Measurements from ENCODE around the gene NRCAM.
"Not testable (repeated sequence)": the region's sequence is repeated elsewhere in the genome, so short reads cannot be mapped to it uniquely, and the experiment has no call there.

The NRCAM gene

DNA sequence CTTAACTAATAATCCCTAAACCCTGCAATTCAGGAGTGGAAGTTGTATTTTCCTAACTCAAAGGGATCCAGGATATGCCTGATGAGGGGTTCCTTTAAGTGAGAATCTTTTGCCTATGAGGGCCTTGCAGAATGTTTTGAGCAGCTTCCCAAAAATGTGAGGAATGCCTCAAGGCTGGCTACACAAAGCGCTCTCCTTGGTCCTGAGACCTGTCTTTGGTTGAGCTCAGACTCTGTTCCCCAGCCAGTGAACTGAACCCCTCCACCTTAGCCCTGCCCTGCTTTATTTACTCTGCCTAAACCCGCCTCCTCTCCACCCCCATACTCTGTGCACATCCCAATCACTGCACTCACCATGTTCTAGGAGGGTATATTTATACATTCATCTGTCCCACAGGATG, 108.6 kb downstream of the NRCAM start:
- TF ChIP-seq, protein P1, sequence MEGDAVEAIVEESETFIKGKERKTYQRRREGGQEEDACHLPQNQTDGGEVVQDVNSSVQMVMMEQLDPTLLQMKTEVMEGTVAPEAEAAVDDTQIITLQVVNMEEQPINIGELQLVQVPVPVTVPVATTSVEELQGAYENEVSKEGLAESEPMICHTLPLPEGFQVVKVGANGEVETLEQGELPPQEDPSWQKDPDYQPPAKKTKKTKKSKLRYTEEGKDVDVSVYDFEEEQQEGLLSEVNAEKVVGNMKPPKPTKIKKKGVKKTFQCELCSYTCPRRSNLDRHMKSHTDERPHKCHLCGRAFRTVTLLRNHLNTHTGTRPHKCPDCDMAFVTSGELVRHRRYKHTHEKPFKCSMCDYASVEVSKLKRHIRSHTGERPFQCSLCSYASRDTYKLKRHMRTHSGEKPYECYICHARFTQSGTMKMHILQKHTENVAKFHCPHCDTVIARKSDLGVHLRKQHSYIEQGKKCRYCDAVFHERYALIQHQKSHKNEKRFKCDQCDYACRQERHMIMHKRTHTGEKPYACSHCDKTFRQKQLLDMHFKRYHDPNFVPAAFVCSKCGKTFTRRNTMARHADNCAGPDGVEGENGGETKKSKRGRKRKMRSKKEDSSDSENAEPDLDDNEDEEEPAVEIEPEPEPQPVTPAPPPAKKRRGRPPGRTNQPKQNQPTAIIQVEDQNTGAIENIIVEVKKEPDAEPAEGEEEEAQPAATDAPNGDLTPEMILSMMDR (conservative IDR thresholded peaks at IDR 0.05; ENCODE audit: low read depth, low read length): no peak
- no peak for DNase-seq (ENCODE audit: low read depth)
- no peak overlapping the region for H3K4me3 ChIP-seq (ENCODE audit: low read length)

DNA sequence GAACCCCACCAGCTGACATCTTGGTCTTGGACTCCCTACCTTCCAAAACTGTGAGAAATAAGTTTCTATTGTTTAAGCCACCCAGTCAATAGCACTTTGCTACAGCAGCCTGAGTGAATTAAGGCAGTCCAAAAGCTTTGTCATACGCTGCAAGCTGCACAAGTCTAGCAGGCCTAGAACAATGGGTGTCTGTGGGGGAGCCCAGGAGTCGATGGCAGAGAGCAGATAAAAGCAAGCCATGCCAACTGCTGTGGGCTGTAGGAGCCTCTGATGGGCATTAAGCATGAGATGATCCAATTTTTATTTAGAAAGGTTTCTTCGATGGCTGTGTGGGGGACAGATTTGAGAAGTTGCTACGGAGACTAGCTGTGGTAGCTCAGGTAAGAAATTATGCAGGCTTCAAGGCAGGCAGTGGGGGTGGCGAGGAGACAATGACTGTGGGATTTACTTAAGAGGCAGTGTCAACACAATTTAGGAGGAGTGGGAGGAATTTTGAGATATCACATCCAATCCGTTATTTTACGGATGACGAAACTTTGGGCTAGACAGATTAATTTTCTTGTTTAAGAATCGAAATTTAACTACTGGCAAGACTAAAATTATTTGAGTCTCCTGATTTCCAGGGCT, 110.4 kb downstream of the NRCAM start:
- TF ChIP-seq, protein P1 (conservative IDR thresholded peaks at IDR 0.05; ENCODE audit: low read depth, low read length): no peak
- no peak overlapping the region for H3K4me3 ChIP-seq (ENCODE audit: low read length)

GRCh38 chr7:108340856-108341411, 115.3 kb downstream of the NRCAM start:
- no peak for DNase-seq (ENCODE audit: low read depth)
- H3K4me3 ChIP-seq (ENCODE audit: low read length): no peak overlapping the region
- TF ChIP-seq, protein P1 (conservative IDR thresholded peaks at IDR 0.05; ENCODE audit: low read depth, low read length): no peak

More for the DNA sequence above, 110.4 kb downstream of the NRCAM start:
- no peak for DNase-seq (ENCODE audit: low read depth)

DNA sequence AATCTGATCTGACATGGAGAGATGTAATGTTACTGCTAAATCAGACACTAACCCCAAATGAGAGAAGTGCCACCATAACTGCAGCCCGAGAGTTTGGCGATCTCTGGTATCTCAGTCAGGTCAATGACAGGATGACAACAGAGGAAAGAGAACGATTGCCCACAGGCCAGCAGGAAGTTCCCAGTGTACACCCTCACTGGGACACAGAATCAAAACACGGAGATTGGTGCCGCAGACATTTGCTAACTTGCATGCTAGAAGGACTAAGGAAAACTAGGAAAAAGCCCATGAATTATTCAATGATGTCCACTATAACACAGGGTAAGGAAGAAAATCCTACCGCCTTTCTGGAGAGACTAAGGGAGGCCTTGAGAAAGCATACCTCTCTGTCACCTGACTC, 115.8 kb downstream of the NRCAM start:
- not testable (repeated sequence) for DNase-seq (ENCODE audit: low read depth); H3K4me3 ChIP-seq (ENCODE audit: low read length)

- TF ChIP-seq, protein P1 (conservative IDR thresholded peaks at IDR 0.05; ENCODE audit: low read depth, low read length): no peak
- no peak overlapping the region for H3K4me3 ChIP-seq (ENCODE audit: low read length)
- DNase-seq (ENCODE audit: low read depth): no peak
These were observed 120.8 kb downstream of the NRCAM start for GRCh38 chr7:108335269-108335918.

DNA sequence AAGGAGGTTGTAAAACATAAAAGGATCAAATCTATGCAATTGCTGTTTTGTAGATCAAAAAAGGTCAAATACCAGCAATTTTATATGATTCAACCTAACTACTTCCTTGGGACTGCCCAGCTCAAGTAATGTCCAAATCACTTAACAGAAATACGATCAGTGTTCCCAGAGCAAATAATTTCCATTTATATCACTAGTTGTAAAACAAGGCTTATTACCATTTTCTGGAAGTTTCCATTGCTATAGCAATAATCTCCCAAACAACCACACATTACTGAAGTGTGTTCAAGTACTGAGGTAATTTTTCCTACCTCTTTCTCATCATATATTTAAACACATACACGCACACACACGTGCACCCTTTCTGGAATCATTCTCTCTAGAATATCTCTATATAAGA, 123.3 kb downstream of the NRCAM start:
- no peak for DNase-seq (ENCODE audit: low read depth)
- TF ChIP-seq, protein P1 (conservative IDR thresholded peaks at IDR 0.05; ENCODE audit: low read depth, low read length): no peak
- H3K4me3 ChIP-seq (ENCODE audit: low read length): no peak overlapping the region

DNA sequence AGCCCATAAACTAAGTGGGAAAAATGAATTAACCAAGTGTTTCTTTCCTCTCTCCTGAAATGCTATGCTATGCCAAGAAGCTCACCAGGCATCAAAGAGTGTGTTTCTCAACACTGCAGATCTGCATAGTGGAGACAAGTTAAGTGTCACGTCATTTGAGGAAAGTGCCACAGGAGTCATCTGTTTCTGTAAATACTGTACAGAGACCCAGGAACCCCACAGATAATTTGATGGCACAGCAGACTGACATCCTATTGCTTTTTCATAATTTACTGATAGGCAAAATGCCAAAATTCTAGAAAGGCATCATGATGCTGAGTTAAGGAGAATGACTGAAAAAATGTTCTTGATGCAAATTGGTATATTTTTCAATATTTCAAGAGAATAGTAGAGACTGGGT, 124.3 kb downstream of the NRCAM start:
- H3K4me3 ChIP-seq (ENCODE audit: low read length): no peak overlapping the region
- TF ChIP-seq, protein P1 (conservative IDR thresholded peaks at IDR 0.05; ENCODE audit: low read depth, low read length): no peak
- DNase-seq (ENCODE audit: low read depth): no peak

All from retinal pigment epithelial cell (primary cell).